Measurements from ENCODE around the gene RBBP8NL.
"Not testable (repeated sequence)": the region's sequence is repeated elsewhere in the genome, so short reads cannot be mapped to it uniquely, and the experiment has no call there.

RBBP8NL gene

DNA sequence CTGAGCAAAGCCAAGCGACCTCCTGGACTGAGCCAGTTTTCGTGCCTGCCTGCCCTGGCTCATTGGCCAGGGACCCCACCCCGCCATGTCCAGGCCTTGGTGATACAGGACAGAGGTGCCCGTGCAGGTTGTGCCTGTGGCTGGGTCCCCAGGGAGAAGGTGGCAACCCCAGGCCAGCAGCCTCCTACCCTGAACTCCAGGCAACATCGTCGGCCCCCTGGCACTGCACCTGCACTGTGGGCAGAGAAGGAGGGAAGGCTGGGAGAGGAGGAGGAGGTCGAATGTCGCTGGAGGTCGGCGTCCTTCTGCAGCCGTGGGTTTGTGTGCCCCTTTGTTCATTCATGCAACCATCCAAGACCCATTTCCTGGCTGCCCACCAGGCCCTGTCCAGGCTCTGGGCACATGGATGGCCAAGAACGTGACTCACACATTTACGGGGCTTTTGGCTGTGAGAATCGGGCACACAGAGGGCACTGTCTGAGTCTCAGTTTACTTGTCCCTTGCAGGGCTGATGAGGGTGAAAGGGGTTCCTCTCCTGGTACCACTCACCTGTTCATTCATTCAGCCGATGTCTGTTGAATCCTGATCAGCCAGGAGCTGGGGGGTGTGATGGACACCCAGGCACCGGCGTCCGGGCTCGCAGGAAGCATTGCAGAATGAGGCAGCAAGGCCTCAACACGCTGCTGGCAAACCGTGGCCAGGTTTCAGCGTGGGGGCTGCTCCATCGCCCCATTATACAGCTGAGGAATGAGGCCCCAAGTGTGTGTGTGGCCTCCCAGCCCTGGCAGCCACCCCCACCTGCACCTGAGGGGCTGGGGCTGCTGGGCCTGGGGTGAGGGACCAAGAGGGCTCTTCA is 2.3 kb upstream of the RBBP8NL start:
- POLR2A ChIA-PET, result no interaction called here
- CTCF ChIA-PET, result no interaction called here
- TF ChIP-seq CTCF (IDR thresholded peaks at IDR 0.05; ENCODE audit: insufficient read depth, low read length, missing control alignments), result no peak

GRCh38 chr20:62428396-62429295 is 1.3 kb upstream of the RBBP8NL start:
- CTCF ChIA-PET, result no interaction called here
- no peak overlapping the region for H3K4me3 ChIP-seq (ENCODE audit: low read depth, low read length)
- no peak for TF ChIP-seq CTCF (IDR thresholded peaks at IDR 0.05; ENCODE audit: insufficient read depth, low read length, missing control alignments)
- no peak for DNase-seq (ENCODE audit: low read depth, low spot score)
- POLR2A ChIA-PET, result no interaction called here

More for the DNA sequence above, 2.3 kb upstream of the RBBP8NL start:
- H3K4me3 ChIP-seq (ENCODE audit: low read depth, low read length), result no peak overlapping the region
- no peak for DNase-seq (ENCODE audit: low read depth, low spot score)

DNA sequence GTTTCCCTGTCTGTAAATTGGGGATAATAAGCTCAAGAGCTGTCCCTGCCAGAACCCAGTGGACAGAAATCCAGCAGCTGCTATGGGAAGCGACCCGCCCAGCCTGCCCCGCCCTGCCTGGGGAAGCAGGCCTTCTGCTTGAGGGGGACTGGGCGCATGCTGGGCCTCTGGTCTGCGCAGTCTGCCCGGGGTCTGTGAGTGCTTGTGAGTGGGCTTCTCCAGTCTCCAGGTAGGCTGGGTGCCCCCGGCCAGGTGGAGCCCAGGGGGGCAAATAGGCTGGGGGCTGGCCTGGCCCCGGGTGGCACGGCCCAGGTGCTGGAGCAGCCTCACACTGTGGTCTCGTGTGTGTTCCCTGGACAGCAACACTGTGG is 648 bp upstream of the RBBP8NL start:
- ChIA-PET CTCF (no interaction called here), POLR2A (no interaction called here)
- H3K4me3 ChIP-seq (ENCODE audit: low read depth, low read length), result no peak overlapping the region
- DNase-seq (ENCODE audit: low read depth, low spot score), result no peak
- no peak for TF ChIP-seq CTCF (IDR thresholded peaks at IDR 0.05; ENCODE audit: insufficient read depth, low read length, missing control alignments)

DNA sequence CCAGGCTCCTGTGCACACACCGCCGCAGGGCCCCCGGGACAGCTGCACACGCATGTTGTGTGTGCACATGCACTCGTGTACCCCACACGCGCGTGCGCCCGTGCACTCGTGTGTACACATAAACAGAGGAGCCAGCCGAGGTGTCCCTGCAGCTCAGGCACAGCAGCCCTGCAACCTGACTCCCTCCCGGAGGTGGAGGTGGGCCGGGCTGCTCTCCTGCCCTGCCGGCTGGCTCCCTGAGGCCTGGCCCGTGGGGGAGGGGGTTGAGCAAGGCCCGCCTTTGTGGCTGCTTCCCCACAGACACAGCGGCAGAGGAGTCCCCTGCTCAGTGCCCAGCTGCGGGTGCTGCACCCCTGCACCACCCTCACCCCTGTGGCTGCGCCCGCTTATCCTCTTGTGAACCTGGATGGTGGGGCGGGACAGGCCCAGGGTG is 624 bp downstream of the RBBP8NL start:
- POLR2A ChIA-PET, result no interaction called here
- no peak for TF ChIP-seq CTCF (IDR thresholded peaks at IDR 0.05; ENCODE audit: insufficient read depth, low read length, missing control alignments)
- CTCF ChIA-PET, result no interaction called here
- H3K4me3 ChIP-seq (ENCODE audit: low read depth, low read length), result no peak overlapping the region
- no peak for DNase-seq (ENCODE audit: low read depth, low spot score)

DNA sequence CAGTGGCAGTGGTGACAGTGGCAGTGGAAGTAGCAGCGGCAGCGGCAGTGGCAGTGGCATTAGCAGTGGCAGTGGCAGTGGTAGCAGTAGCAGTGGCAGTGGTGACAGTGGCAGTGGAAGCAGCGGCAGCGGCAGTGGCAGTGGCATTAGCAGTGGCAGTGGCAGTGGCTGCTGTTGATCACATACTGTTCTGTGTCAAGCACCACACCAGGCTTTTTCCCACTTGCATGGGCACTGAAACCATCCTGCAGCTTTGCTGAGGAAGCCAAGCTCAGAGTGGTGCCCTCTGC is 1.3 kb downstream of the RBBP8NL start:
- H3K4me3 ChIP-seq (ENCODE audit: low read depth, low read length); CTCF ChIA-PET; DNase-seq (ENCODE audit: low read depth, low spot score); POLR2A ChIA-PET: not testable (repeated sequence)

- no peak for DNase-seq (ENCODE audit: low read depth, low spot score)
- ChIA-PET CTCF (interaction anchor here (0.9 kb wide), 1 partner anchor 9 kb away, joined by 3 read pairs; no protein-coding TSS in a partner anchor), POLR2A (interaction anchor here (0.6 kb wide), 1 partner anchor 19 kb away, joined by 3 read pairs; no protein-coding TSS in a partner anchor)
- no peak overlapping the region for H3K4me3 ChIP-seq (ENCODE audit: low read depth, low read length)
- TF ChIP-seq CTCF (IDR thresholded peaks at IDR 0.05; ENCODE audit: insufficient read depth, low read length, missing control alignments), result no peak
Observed at GRCh38 chr20:62425281-62426058, 1.9 kb downstream of the RBBP8NL start.
